Testis (tissue), 3 donors: ENCODE measurements around the gene SOHLH2. TPM values are rescaled to one million over a fixed set of nuclear protein-coding genes. Genes with fewer than 3 reads are reported as not detected.

Experiments
- DNase-seq: peaks from one replicate; pipeline ENCODE4 v3.0.0-alpha.2; 2019
- H3K27ac ChIP-seq, 2 donors: fragments of 200-600 bp; sonication (generic); one replicate each; pipeline ENCODE4 v1.5.1; 2019
- H3K27me3 ChIP-seq: fragments of 200-600 bp; sonication (generic); one replicate; pipeline ENCODE4 v1.5.1; 2019
- H3K36me3 ChIP-seq: fragments of 200-600 bp; sonication (generic); one replicate; pipeline ENCODE4 v1.5.1; 2017; ENCODE audit warnings: low read depth; ENCODE audit errors: missing control alignments
- H3K4me1 ChIP-seq: fragments of 200-600 bp; sonication (generic); one replicate; pipeline ENCODE4 v1.5.1; 2019
- H3K4me3 ChIP-seq, 2 donors: fragments of 200-600 bp; sonication (generic); one replicate each; pipeline ENCODE4 v1.5.1; 2017 to 2019
- H3K9me3 ChIP-seq: fragments of 200-600 bp; sonication (generic); one replicate; pipeline ENCODE4 v1.5.1; 2017
- CTCF ChIP-seq, 3 experiments: fragments of 450-650 bp in 2 of 3; fragments of 200-600 bp in 1 of 3; sonication (generic) in 1 of 3; IDR thresholded peaks; one replicate each; pipeline ENCODE4 v1.5.1; 2016 to 2019; ENCODE audit warnings: antibody characterized with exemption in 3 of 3, mild to moderate bottlenecking in 2 of 3, moderate library complexity in 1 of 3
- POLR2A ChIP-seq: fragments of 450-650 bp; IDR thresholded peaks from one replicate; pipeline ENCODE4 v1.6.1; 2017; ENCODE audit warnings: antibody characterized with exemption, mild to moderate bottlenecking, moderate library complexity
- WGBS, 2 donors: methylation state at CpG; one replicate each; pipeline ENCODE4 v1.1.5; 2018; 5-methylcytosine and 5-hydroxymethylcytosine counted together
- intact Hi-C: fragments of 100-400 bp; cut with DNase I; formaldehyde crosslinking; loops from one replicate; pipeline ENCODE4 v1.15.1; 2023; ENCODE audit warnings: low total_unique reads
- polyA plus RNA-seq: library from polyadenylated mRNA; stranded (reverse); fragments of 350-450 nt; fragmentation: Illumina TruSeq; extraction: RNeasy Lipid Tissue Mini Kit (QIAGEN cat#74804); gene quantifications from one replicate; pipeline ENCODE4 v1.2.3, GENCODE V29; 2014; ENCODE audit warnings: low read depth, low replicate concordance; ENCODE audit not compliant: insufficient read depth
- total RNA-seq, 2 donors: library from RNA; depleted of rRNA; stranded (reverse); fragments of >200 nt; gene quantifications; one replicate each; pipeline ENCODE4 v1.2.3, GENCODE V29; 2016

SOHLH2 gene
- total and polyA plus RNA-seq, 3 donors from 2014 or later = 10.8 to 43.6 (median 17.9) TPM

GRCh38 chr13:36125841-36126240, 88.5 kb downstream of the SOHLH2 start:
- TF ChIP-seq POLR2A = no peak
- no peak for TF ChIP-seq CTCF (IDR thresholded peaks at IDR 0.05)
- H3K27me3 ChIP-seq = no peaks in the 10 kb centered on the region
- no peak for DNase-seq
- whole genome bisulfite sequencing, 2 donors = 71 to 74% methylated on average over 25 to 28 of the region's 28 CpGs
- no peak overlapping the region for H3K4me3 ChIP-seq
- no peaks in the 10 kb centered on the region for H3K36me3 ChIP-seq
- H3K9me3 ChIP-seq = no peaks in the 10 kb centered on the region
- no peak overlapping the region for H3K27ac ChIP-seq
- intact Hi-C loops = no loop called here
- H3K4me1 ChIP-seq = peaks cover 9% of the 10 kb centered on the region

GRCh38 chr13:36124236-36124822, 90.0 kb downstream of the SOHLH2 start:
- no peak overlapping the region for H3K27ac ChIP-seq

More at GRCh38 chr13:36124236-36124822, 90.0 kb downstream of the SOHLH2 start:
- no peaks in the 10 kb centered on the region for H3K36me3 ChIP-seq
- WGBS, 2 donors = 31 to 35% methylated on average over 6 of the region's 6 CpGs
- H3K9me3 ChIP-seq = no peaks in the 10 kb centered on the region
- DNase-seq = peak; percentile 75
- no peaks in the 10 kb centered on the region for H3K27me3 ChIP-seq
- intact Hi-C loops = no loop called here
- no peak for TF ChIP-seq POLR2A
- no peak for TF ChIP-seq CTCF (IDR thresholded peaks at IDR 0.05)
- no peak overlapping the region for H3K4me3 ChIP-seq
- H3K4me1 ChIP-seq = peaks cover 9% of the 10 kb centered on the region

Other genes starting within 250 kb of the SOHLH2 start
- 1 to 10 TPM; 4.5 to 4.9 TPM for gene DCLK1, start 83.2 kb downstream of the SOHLH2 start, total RNA-seq
- gene DCLK1, start 83.2 kb downstream of the SOHLH2 start, polyA plus RNA-seq = 8.9 TPM
- 10 to 100 TPM; 37.0 to 74.1 TPM for gene CCDC169, start 83.3 kb upstream of the SOHLH2 start, total RNA-seq
- gene CCDC169, start 83.3 kb upstream of the SOHLH2 start, polyA plus RNA-seq = 174 TPM
- 10 to 100 TPM; 43.3 to 48.9 TPM for gene SPART, start 131.8 kb upstream of the SOHLH2 start, total RNA-seq
- 66.2 TPM for gene SPART, start 131.8 kb upstream of the SOHLH2 start, polyA plus RNA-seq
- 10 to 100 TPM; 48.9 to 58.9 TPM for gene CCNA1, start 217.9 kb upstream of the SOHLH2 start, total RNA-seq
- 204 TPM for gene CCNA1, start 217.9 kb upstream of the SOHLH2 start, polyA plus RNA-seq